Activated naive CD4-positive, alpha-beta T cell treated with anti-CD3 and anti-CD28 coated beads, Interleukin-2, amount 50 U/mL, for 16 hours (primary cell): ENCODE measurements around the gene HPF1.
"Not testable (repeated sequence)": the region's sequence is repeated elsewhere in the genome, so short reads cannot be mapped to it uniquely, and the experiment has no call there.

Experiments used
- DNase-seq: peaks from one replicate; pipeline ENCODE4 v3.0.0-alpha.2; 2020

Gene HPF1

GRCh38 chr4:169757575-169758184, at the start of gene HPF1:
HPF1 (minus strand) TSS chr4:169757944; CDS start chr4:169757877, 67 bp downstream.
- DNase-seq, result peak; percentile 94

GRCh38 chr4:169806770-169807169, 49.0 kb upstream of the HPF1 start:
- not testable (repeated sequence) for DNase-seq

- DNase-seq, result no peak
These were observed 45.7 kb upstream of the HPF1 start for GRCh38 chr4:169803413-169803812.

GRCh38 chr4:169802873-169803272, 45.1 kb upstream of the HPF1 start:
- DNase-seq, result no peak

- DNase-seq, result no peak
These were observed 42.8 kb upstream of the HPF1 start for GRCh38 chr4:169800541-169800940.

- DNase-seq, result no peak
These were observed 41.5 kb upstream of the HPF1 start for GRCh38 chr4:169799260-169799659.

GRCh38 chr4:169795585-169795984, 37.8 kb upstream of the HPF1 start:
- DNase-seq, result no peak

GRCh38 chr4:169791527-169792156, 33.9 kb upstream of the HPF1 start:
- peak; percentile 24 for DNase-seq

GRCh38 chr4:169791062-169791461, 33.3 kb upstream of the HPF1 start:
- DNase-seq, result no peak

GRCh38 chr4:169774466-169775445, 17.0 kb upstream of the HPF1 start:
- DNase-seq, result peak; percentile 33

- DNase-seq, result no peak
These were observed 16.1 kb upstream of the HPF1 start for GRCh38 chr4:169773889-169774288.

GRCh38 chr4:169771556-169772080, 13.9 kb upstream of the HPF1 start:
- not testable (repeated sequence) for DNase-seq

GRCh38 chr4:169770416-169770815, 12.7 kb upstream of the HPF1 start:
- no peak for DNase-seq

- DNase-seq, result no peak
These were observed 10.6 kb upstream of the HPF1 start for GRCh38 chr4:169768385-169768784.

GRCh38 chr4:169766741-169767140, 9.0 kb upstream of the HPF1 start:
- DNase-seq, result no peak

- DNase-seq, result no peak
These were observed 8.1 kb upstream of the HPF1 start for GRCh38 chr4:169765835-169766234.

GRCh38 chr4:169761846-169762245, 4.1 kb upstream of the HPF1 start:
- no peak for DNase-seq

GRCh38 chr4:169758401-169758962, 738 bp upstream of the HPF1 start:
- no peak for DNase-seq

- DNase-seq, result no peak
These were observed 671 bp downstream of the HPF1 start for GRCh38 chr4:169756971-169757574.

GRCh38 chr4:169745291-169745690, 12.5 kb downstream of the HPF1 start:
- no peak for DNase-seq

GRCh38 chr4:169744601-169745000, 13.1 kb downstream of the HPF1 start:
- no peak for DNase-seq

GRCh38 chr4:169741569-169741968, 16.2 kb downstream of the HPF1 start:
- DNase-seq, result no peak

- not testable (repeated sequence) for DNase-seq
These were observed 19.1 kb downstream of the HPF1 start for GRCh38 chr4:169738604-169739003.
